Right cardiac atrium (tissue), 5 donors: Measurements from ENCODE around the gene RINT1. TPM values are rescaled to one million over a fixed set of nuclear protein-coding genes. Genes with fewer than 3 reads are reported as not detected.

Experiments
- ATAC-seq, 2 donors: fragments of 200-7000 bp; cut with Tn5 transposase; one replicate each; pipeline versions ENCODE4 v1.8.0 to v1.9.1; 2020; ENCODE audit warnings: moderate library complexity in 2 of 2, mild to moderate bottlenecking in 1 of 2
- DNase-seq, 3 donors: peaks; one replicate each; pipeline ENCODE4 v3.0.0-alpha.2; 2020
- H3K27ac ChIP-seq: one replicate; pipeline ENCODE4 v1.5.1; 2013; ENCODE audit warnings: mild to moderate bottlenecking, low read length, control low read depth, moderate library complexity
- H3K27me3 ChIP-seq: one replicate; pipeline ENCODE4 v1.6.1; 2013; ENCODE audit not compliant: control insufficient read depth, insufficient read depth
- H3K4me1 ChIP-seq: one replicate; pipeline ENCODE4 v1.6.1; 2013; ENCODE audit warnings: low read length; ENCODE audit not compliant: control insufficient read depth, insufficient read depth
- H3K4me3 ChIP-seq: one replicate; pipeline ENCODE4 v1.5.1; 2013; ENCODE audit warnings: low read length, control low read depth
- H3K9me3 ChIP-seq: one replicate; pipeline ENCODE4 v1.6.1; 2013; ENCODE audit warnings: low read length; ENCODE audit not compliant: control insufficient read depth
- WGBS: extraction: QIAGEN DNeasy Blood & Tissue Kit; methylation state at CpG from one replicate; pipeline ENCODE4 v1.1.7; 2013; 5-methylcytosine and 5-hydroxymethylcytosine counted together
- intact Hi-C, 4 donors: fragments of 100-400 bp; cut with DNase I; formaldehyde crosslinking; loops; one replicate each; pipeline versions ENCODE4 v1.11.0 to v1.14.0; 2022 to 2023
- polyA plus RNA-seq: library from polyadenylated mRNA; stranded (reverse); fragments of 200-250 nt; gene quantifications from one replicate; pipeline ENCODE4 v1.2.3, GENCODE V29; 2013
- total RNA-seq, 4 donors: library from RNA; stranded (reverse); fragmentation: NEBNext Ultra II Directional; extraction: Animal tissue kit (Norgen Biotek cat#: 25700); gene quantifications; one replicate each; pipeline ENCODE4 v1.2.1, GENCODE V29; 2021
- donor health status: healthy with polysubstance abuse.
- donor health status: DM: no; HTN: yes; CAD: no.
- donor health status: DM: no; HTN: no; CAD: no.
- donor health status: DM: no; HTN: yes; CAD: no; lungs with severe emphysema.
- donor health status: DM: yes; HTN: yes; CAD: no.

Gene RINT1
- total and polyA plus RNA-seq, 5 donors: 9.9 to 12.5 (median 12.0) TPM

- no peaks in the 10 kb centered on the region for H3K9me3 ChIP-seq
- H3K27me3 ChIP-seq: no peaks in the 10 kb centered on the region
- no peaks in the 10 kb centered on the region for H3K4me1 ChIP-seq
- no peak for ATAC-seq
- 34% methylated on average over 12 of the region's 12 CpGs for WGBS
- H3K27ac ChIP-seq: peak overlapping the region; percentile 71
- no peak for DNase-seq
- peak overlapping the region; percentile 94 for H3K4me3 ChIP-seq
- intact Hi-C loops: no loop called here
Measured at GRCh38 chr7:105532709-105533460, 884 bp downstream of the RINT1 start.

- no peaks in the 10 kb centered on the region for H3K9me3 ChIP-seq
- H3K4me1 ChIP-seq: no peaks in the 10 kb centered on the region
- ATAC-seq: no peak
- H3K4me3 ChIP-seq: no peak overlapping the region
- H3K27me3 ChIP-seq: no peaks in the 10 kb centered on the region
- no peak overlapping the region for H3K27ac ChIP-seq
- intact Hi-C loops: no loop called here
- no peak for DNase-seq
- WGBS: 77% methylated on average over 2 of the region's 2 CpGs
Measured at GRCh38 chr7:105538339-105538738, 6.3 kb downstream of the RINT1 start.

GRCh38 chr7:105559926-105560325 lies 27.9 kb downstream of the RINT1 start:
- H3K27me3 ChIP-seq: no peaks in the 10 kb centered on the region
- H3K9me3 ChIP-seq: no peaks in the 10 kb centered on the region
- no peak for DNase-seq
- no peak overlapping the region for H3K27ac ChIP-seq
- intact Hi-C loops: no loop called here
- no peak overlapping the region for H3K4me3 ChIP-seq
- ATAC-seq: no peak
- no peaks in the 10 kb centered on the region for H3K4me1 ChIP-seq
- WGBS: 83% methylated on average over 1 of the region's 1 CpG

- no peak for DNase-seq
- no peak overlapping the region for H3K4me3 ChIP-seq
- H3K9me3 ChIP-seq: no peaks in the 10 kb centered on the region
- intact Hi-C loops: no loop called here
- ATAC-seq: no peak
- 97% methylated on average over 4 of the region's 4 CpGs for WGBS
- H3K27me3 ChIP-seq: no peaks in the 10 kb centered on the region
- H3K27ac ChIP-seq: no peak overlapping the region
- no peaks in the 10 kb centered on the region for H3K4me1 ChIP-seq
Measured at GRCh38 chr7:105565190-105565589, 33.2 kb downstream of the RINT1 start.

GRCh38 chr7:105567024-105567423 lies 35.0 kb downstream of the RINT1 start:
- no peak for ATAC-seq
- no peaks in the 10 kb centered on the region for H3K9me3 ChIP-seq
- intact Hi-C loops: no loop called here
- no peak overlapping the region for H3K4me3 ChIP-seq
- no peak for DNase-seq
- H3K27me3 ChIP-seq: no peaks in the 10 kb centered on the region
- H3K4me1 ChIP-seq: no peaks in the 10 kb centered on the region
- WGBS: 73% methylated on average over 2 of the region's 2 CpGs
- H3K27ac ChIP-seq: no peak overlapping the region

- intact Hi-C loops: no loop called here
- no peaks in the 10 kb centered on the region for H3K9me3 ChIP-seq
- no peaks in the 10 kb centered on the region for H3K27me3 ChIP-seq
- DNase-seq (no peak), ATAC-seq (no peak)
- no peak overlapping the region for H3K27ac ChIP-seq
- WGBS: 95% methylated on average over 3 of the region's 3 CpGs
- no peak overlapping the region for H3K4me3 ChIP-seq
- no peaks in the 10 kb centered on the region for H3K4me1 ChIP-seq
Measured at GRCh38 chr7:105567821-105568220, 35.8 kb downstream of the RINT1 start.

GRCh38 chr7:105571891-105572290 lies 39.9 kb downstream of the RINT1 start:
- ATAC-seq: no peak
- Histone ChIP-seq H3K9me3 (no peaks in the 10 kb centered on the region), H3K4me1 (no peaks in the 10 kb centered on the region), H3K4me3 (no peak overlapping the region), H3K27ac (no peak overlapping the region), H3K27me3 (no peaks in the 10 kb centered on the region)
- WGBS: 95% methylated on average over 2 of the region's 2 CpGs
- DNase-seq: no peak
- intact Hi-C loops: no loop called here

GRCh38 chr7:105577251-105577650 lies 45.2 kb downstream of the RINT1 start:
- Histone ChIP-seq H3K9me3 (no peaks in the 10 kb centered on the region), H3K4me3 (no peak overlapping the region), H3K27ac (no peak overlapping the region), H3K4me1 (peaks cover 4% of the 10 kb centered on the region), H3K27me3 (no peaks in the 10 kb centered on the region)
- intact Hi-C loops: no loop called here
- no peak for DNase-seq
- 77% methylated on average over 1 of the region's 1 CpG for WGBS
- no peak for ATAC-seq

GRCh38 chr7:105578496-105578895 lies 46.5 kb downstream of the RINT1 start:
- peaks cover 4% of the 10 kb centered on the region for H3K4me1 ChIP-seq
- H3K27ac ChIP-seq: no peak overlapping the region
- intact Hi-C loops: no loop called here
- ATAC-seq (no peak), DNase-seq (no peak)
- no peak overlapping the region for H3K4me3 ChIP-seq
- H3K27me3 ChIP-seq: no peaks in the 10 kb centered on the region
- H3K9me3 ChIP-seq: no peaks in the 10 kb centered on the region

GRCh38 chr7:105580022-105580740 lies 48.2 kb downstream of the RINT1 start:
- 88% methylated on average over 22 of the region's 22 CpGs for WGBS

GRCh38 chr7:105581066-105581811 lies 49.2 kb downstream of the RINT1 start, which contains the start of gene EFCAB10:
Gene EFCAB10 (minus strand): TSS chr7:105581493. CDS start chr7:105581463, 30 bp downstream.
- H3K9me3 ChIP-seq: no peaks in the 10 kb centered on the region
- ATAC-seq (peak; percentile 68 to 73), DNase-seq (peak; percentile 49 to 76 (median 69))
- peaks cover 4% of the 10 kb centered on the region for H3K4me1 ChIP-seq
- WGBS: 10% methylated on average over 36 of the region's 36 CpGs
- intact Hi-C loops: no loop called here
- H3K27ac ChIP-seq: no peak within 1 kb of the TSS
- peak within 1 kb of the TSS; percentile 39 for H3K4me3 ChIP-seq
- no peaks in the 10 kb centered on the region for H3K27me3 ChIP-seq

More at GRCh38 chr7:105580022-105580740, 48.2 kb downstream of the RINT1 start:
- no peaks in the 10 kb centered on the region for H3K9me3 ChIP-seq
- no peak overlapping the region for H3K4me3 ChIP-seq
- DNase-seq (no peak), ATAC-seq (no peak)
- intact Hi-C loops: no loop called here
- H3K27me3 ChIP-seq: no peaks in the 10 kb centered on the region
- peaks cover 4% of the 10 kb centered on the region for H3K4me1 ChIP-seq
- H3K27ac ChIP-seq: no peak overlapping the region
